Caco-2 (cell line): ENCODE results near the gene TMEM178A. TPM values are rescaled to one million over a fixed set of nuclear protein-coding genes. Genes with fewer than 3 reads are reported as not detected.

Experiments
- BruUV-seq: library from RNA; stranded (reverse); fragments of 400-500 nt; replicated peaks from 2 replicates; lab custom pipeline; 2021; lab: Mats Ljungman, UMichigan
- CTCF ChIA-PET: fragments of 300-600 bp; sonication (Branson Sonifier 250); formaldehyde crosslinking; loops from one replicate; lab custom pipeline; 2022; ENCODE audit warnings: antibody characterized with exemption; lab: Charles Lee
- POLR2A ChIA-PET: fragments of 300-600 bp; sonication (Branson Sonifier 250); formaldehyde crosslinking; loops from one replicate; lab custom pipeline; 2022; ENCODE audit warnings: antibody characterized with exemption; lab: Charles Lee
- DNase-seq, 2 experiments: peaks; one replicate each; pipeline versions ENCODE4 v3.0.0 to v3.0.0-alpha.2; 2020 to 2022
- H3K27me3 ChIP-seq: replicated peaks from 2 replicates; pipeline ENCODE4 v1.6.0; 2011; ENCODE audit warnings: low read length; ENCODE audit not compliant: control insufficient read depth, insufficient read depth
- H3K36me3 ChIP-seq: 2 replicates; pipeline ENCODE4 v1.5.1; 2011; ENCODE audit warnings: low read length; ENCODE audit not compliant: control insufficient read depth, insufficient read depth
- H3K4me1 ChIP-seq: fragments of 250-450 bp; sonication (Bioruptor Pico); 2 replicates; pipeline ENCODE4 v1.5.1; 2020; ENCODE audit warnings: mild to moderate bottlenecking
- H3K4me3 ChIP-seq: 2 replicates; pipeline ENCODE4 v1.5.1; 2011; ENCODE audit warnings: low read depth, mild to moderate bottlenecking, control low read depth, low read length
- H3K9me3 ChIP-seq: fragments of 250-450 bp; sonication (Bioruptor Pico); 2 replicates; pipeline ENCODE4 v1.5.1; 2020; ENCODE audit warnings: mild to moderate bottlenecking, moderate library complexity
- H3K27ac Mint-ChIP-seq: one replicate; pipeline ENCODE4 v1.8.0; 2022; ENCODE audit warnings: mixed read lengths; ENCODE audit not compliant: unreplicated experiment
- H3K27me3 Mint-ChIP-seq: one replicate; pipeline ENCODE4 v1.8.0; 2022; ENCODE audit warnings: mixed read lengths; ENCODE audit not compliant: insufficient read depth, unreplicated experiment
- H3K36me3 Mint-ChIP-seq: one replicate; pipeline ENCODE4 v1.8.0; 2022; ENCODE audit warnings: mild to moderate bottlenecking, mixed read lengths; ENCODE audit not compliant: insufficient read depth, unreplicated experiment
- H3K4me1 Mint-ChIP-seq: one replicate; pipeline ENCODE4 v1.8.0; 2022; ENCODE audit warnings: low read depth, mixed read lengths; ENCODE audit not compliant: unreplicated experiment
- H3K4me3 Mint-ChIP-seq: one replicate; pipeline ENCODE4 v1.8.0; 2022; ENCODE audit warnings: mild to moderate bottlenecking, moderate library complexity, mixed read lengths; ENCODE audit not compliant: unreplicated experiment
- H3K9me3 Mint-ChIP-seq: one replicate; pipeline ENCODE4 v1.8.0; 2022; ENCODE audit warnings: mixed read lengths; ENCODE audit not compliant: unreplicated experiment
- intact Hi-C: fragments of 100-400 bp; cut with micrococcal nuclease; formaldehyde crosslinking; loops from one replicate; pipeline ENCODE4 v1.10.0; 2022; ENCODE audit not compliant: unreplicated experiment
- total RNA-seq: library from RNA; stranded (reverse); gene quantifications from 2 replicates; pipeline ENCODE4 v1.2.3, GENCODE V29; 2022
- TF ChIP-seq, protein P1 (sequence below), 2 experiments: fragments of 200-600 bp in 1 of 2; IDR thresholded peaks; 1 replicate in 1 of 2; 2 replicates in 1 of 2; pipeline versions ENCODE4 v1.5.1 to v1.8.0; 2011 to 2022; ENCODE audit warnings: antibody characterized with exemption in 1 of 2, control low read depth in 1 of 2, inconsistent platforms in 1 of 2, low read depth in 1 of 2, low read length in 1 of 2, mild to moderate bottlenecking in 1 of 2, moderate library complexity in 1 of 2; ENCODE audit not compliant: insufficient read depth in 1 of 2, severe bottlenecking in 1 of 2, unreplicated experiment in 1 of 2

TMEM178A gene
- total RNA-seq, 1 experiment from 2014 or later = 0.29 TPM

DNA sequence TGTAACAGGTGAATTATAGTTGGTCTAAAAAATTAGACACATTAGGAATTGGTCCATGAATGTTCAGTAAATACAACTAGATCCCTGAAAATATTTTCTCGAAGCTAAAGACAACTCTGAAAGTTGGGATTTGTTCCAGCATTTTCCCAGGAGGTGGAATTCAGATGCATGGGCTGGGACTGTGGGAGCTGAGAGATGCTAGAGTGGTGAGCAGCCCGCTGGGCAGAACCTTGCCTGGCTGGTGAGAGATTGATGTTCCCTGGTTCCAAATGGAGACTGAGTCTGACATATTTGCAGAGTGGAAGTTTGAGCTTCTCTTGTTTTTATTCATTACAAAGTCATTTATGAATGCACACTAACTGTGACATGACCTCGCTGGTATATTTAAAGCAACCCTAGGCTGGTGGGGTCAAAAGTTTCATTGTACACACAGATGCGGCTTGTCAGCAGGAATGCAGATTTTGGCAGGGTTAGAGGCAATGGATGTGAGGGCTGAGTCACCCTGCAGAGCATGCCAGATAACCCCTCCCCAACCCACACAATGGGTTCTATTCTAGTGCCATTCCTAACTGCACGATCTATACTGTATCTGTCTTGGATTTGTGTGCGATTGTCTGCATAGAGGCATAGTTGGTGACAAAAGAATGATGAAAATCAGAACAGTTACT lies 23.5 kb upstream of the TMEM178A start:
- intact Hi-C loops = loop anchor here (5.0 kb wide), 1 partner anchor 85 kb away; no protein-coding TSS in a partner anchor

DNA sequence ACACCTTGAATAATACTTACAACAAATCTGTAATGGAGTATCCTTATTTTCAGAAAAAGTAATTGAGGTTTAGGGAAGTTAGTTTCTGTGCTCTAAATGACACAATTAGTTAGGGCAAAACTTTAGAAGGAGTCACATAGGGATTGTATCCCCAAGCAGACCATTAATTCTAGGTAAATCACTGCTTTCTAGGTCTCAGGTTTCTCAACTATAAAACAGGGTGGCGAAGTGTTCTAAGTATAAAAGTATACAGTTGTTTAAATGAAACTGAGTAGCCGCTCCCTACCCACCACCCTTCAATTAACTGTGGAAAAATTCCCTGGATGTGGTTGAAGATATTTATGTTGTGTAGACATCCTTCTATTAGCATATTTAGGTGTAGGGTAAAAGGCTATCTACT lies 19.9 kb upstream of the TMEM178A start:
- intact Hi-C loops = no loop called here
- H3K4me3 ChIP-seq = no peak overlapping the region
- CTCF ChIA-PET = no interaction called here
- H3K4me1 ChIP-seq = no peaks in the 10 kb centered on the region
- DNase-seq = no peak
- H3K36me3 ChIP-seq = no peaks in the 10 kb centered on the region
- Mint-ChIP-seq H3K4me1 (no peaks in the 10 kb centered on the region), H3K27me3 (peaks cover 3% of the 10 kb centered on the region), H3K9me3 (no peaks in the 10 kb centered on the region), H3K4me3 (no peak overlapping the region), H3K27ac (no peak overlapping the region), H3K36me3 (no peaks in the 10 kb centered on the region)
- no peaks in the 10 kb centered on the region for H3K9me3 ChIP-seq
- no peaks in the 10 kb centered on the region for H3K27me3 ChIP-seq
- TF ChIP-seq, protein P1, sequence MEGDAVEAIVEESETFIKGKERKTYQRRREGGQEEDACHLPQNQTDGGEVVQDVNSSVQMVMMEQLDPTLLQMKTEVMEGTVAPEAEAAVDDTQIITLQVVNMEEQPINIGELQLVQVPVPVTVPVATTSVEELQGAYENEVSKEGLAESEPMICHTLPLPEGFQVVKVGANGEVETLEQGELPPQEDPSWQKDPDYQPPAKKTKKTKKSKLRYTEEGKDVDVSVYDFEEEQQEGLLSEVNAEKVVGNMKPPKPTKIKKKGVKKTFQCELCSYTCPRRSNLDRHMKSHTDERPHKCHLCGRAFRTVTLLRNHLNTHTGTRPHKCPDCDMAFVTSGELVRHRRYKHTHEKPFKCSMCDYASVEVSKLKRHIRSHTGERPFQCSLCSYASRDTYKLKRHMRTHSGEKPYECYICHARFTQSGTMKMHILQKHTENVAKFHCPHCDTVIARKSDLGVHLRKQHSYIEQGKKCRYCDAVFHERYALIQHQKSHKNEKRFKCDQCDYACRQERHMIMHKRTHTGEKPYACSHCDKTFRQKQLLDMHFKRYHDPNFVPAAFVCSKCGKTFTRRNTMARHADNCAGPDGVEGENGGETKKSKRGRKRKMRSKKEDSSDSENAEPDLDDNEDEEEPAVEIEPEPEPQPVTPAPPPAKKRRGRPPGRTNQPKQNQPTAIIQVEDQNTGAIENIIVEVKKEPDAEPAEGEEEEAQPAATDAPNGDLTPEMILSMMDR (IDR thresholded peaks at IDR 0.05; ENCODE audit: insufficient read depth in 1 of 2, low read depth in 1 of 2, low read length in 1 of 2, severe bottlenecking in 1 of 2, unreplicated experiment in 1 of 2) = no peak
- BruUV-seq = no TSS peak
- POLR2A ChIA-PET = no interaction called here

More for the DNA sequence above, 23.5 kb upstream of the TMEM178A start:
- no peaks in the 10 kb centered on the region for H3K4me1 Mint-ChIP-seq
- no peak overlapping the region for H3K27ac Mint-ChIP-seq
- Histone ChIP-seq H3K4me1 (no peaks in the 10 kb centered on the region), H3K36me3 (no peaks in the 10 kb centered on the region), H3K4me3 (no peak overlapping the region), H3K9me3 (no peaks in the 10 kb centered on the region), H3K27me3 (no peaks in the 10 kb centered on the region)
- ChIA-PET CTCF (no interaction called here), POLR2A (no interaction called here)
- no peak overlapping the region for H3K4me3 Mint-ChIP-seq
- TF ChIP-seq, protein P1 (IDR thresholded peaks at IDR 0.05; ENCODE audit: insufficient read depth in 1 of 2, low read depth in 1 of 2, low read length in 1 of 2, severe bottlenecking in 1 of 2, unreplicated experiment in 1 of 2) = no peak
- no TSS peak for BruUV-seq
- H3K9me3 Mint-ChIP-seq = no peaks in the 10 kb centered on the region
- DNase-seq = no peak
- H3K27me3 Mint-ChIP-seq = no peaks in the 10 kb centered on the region
- no peaks in the 10 kb centered on the region for H3K36me3 Mint-ChIP-seq

DNA sequence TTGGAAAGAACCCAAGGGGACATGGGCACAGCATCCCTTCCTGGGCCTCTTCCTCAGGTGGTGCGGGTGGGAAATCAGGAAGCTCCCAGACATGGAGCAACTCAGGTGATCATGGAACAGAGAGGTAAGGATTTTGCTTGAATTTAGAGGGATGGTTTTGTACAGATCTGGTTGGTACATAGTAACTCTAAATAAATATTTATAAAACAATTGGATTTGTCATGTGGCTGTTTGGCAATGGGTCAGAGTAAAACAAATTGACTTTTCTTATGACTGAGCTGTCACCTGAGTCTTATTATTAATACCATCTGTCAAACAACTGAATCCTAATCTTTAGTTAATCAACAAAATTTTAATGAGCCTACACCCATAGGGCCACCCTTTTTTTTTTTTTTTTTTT lies 19.4 kb upstream of the TMEM178A start:
- Histone ChIP-seq H3K9me3 (no peaks in the 10 kb centered on the region), H3K36me3 (no peaks in the 10 kb centered on the region), H3K4me3 (no peak overlapping the region), H3K27me3 (no peaks in the 10 kb centered on the region), H3K4me1 (no peaks in the 10 kb centered on the region)
- BruUV-seq = no TSS peak
- Mint-ChIP-seq H3K27me3 (peaks cover 3% of the 10 kb centered on the region), H3K4me3 (no peak overlapping the region), H3K27ac (no peak overlapping the region), H3K4me1 (no peaks in the 10 kb centered on the region), H3K36me3 (no peaks in the 10 kb centered on the region), H3K9me3 (no peaks in the 10 kb centered on the region)
- intact Hi-C loops = no loop called here
- DNase-seq = no peak
- ChIA-PET POLR2A (no interaction called here), CTCF (no interaction called here)
- TF ChIP-seq, protein P1 (IDR thresholded peaks at IDR 0.05; ENCODE audit: insufficient read depth in 1 of 2, low read depth in 1 of 2, low read length in 1 of 2, severe bottlenecking in 1 of 2, unreplicated experiment in 1 of 2) = no peak
